Activated CD4-positive, alpha-beta T cell treated with anti-CD3 and anti-CD28 coated beads, Interleukin-2, amount 50 U/mL, for 24 hours (primary cell): Measurements from ENCODE around the gene CRYGS.

Source experiments
- DNase-seq, 2 donors: peaks; one replicate each; pipeline ENCODE4 v3.0.0-alpha.2; 2020; ENCODE audit warnings: low read depth in 1 of 2, low spot score in 1 of 2

Gene CRYGS

GRCh38 chr3:186496016-186496415 lies 48.2 kb downstream of the CRYGS start:
- DNase-seq, result no peak

GRCh38 chr3:186493525-186494255 lies 50.5 kb downstream of the CRYGS start:
- DNase-seq, result no peak

- DNase-seq, result no peak
Measured at GRCh38 chr3:186492385-186492984, 51.7 kb downstream of the CRYGS start.

- no peak for DNase-seq
Measured at GRCh38 chr3:186489507-186489906, 54.7 kb downstream of the CRYGS start.
